ENCODE measurements around the gene TBC1D14.
A peak's percentile ranks its signal among the peaks of the same experiment; 100 is the strongest.

Gene TBC1D14

DNA sequence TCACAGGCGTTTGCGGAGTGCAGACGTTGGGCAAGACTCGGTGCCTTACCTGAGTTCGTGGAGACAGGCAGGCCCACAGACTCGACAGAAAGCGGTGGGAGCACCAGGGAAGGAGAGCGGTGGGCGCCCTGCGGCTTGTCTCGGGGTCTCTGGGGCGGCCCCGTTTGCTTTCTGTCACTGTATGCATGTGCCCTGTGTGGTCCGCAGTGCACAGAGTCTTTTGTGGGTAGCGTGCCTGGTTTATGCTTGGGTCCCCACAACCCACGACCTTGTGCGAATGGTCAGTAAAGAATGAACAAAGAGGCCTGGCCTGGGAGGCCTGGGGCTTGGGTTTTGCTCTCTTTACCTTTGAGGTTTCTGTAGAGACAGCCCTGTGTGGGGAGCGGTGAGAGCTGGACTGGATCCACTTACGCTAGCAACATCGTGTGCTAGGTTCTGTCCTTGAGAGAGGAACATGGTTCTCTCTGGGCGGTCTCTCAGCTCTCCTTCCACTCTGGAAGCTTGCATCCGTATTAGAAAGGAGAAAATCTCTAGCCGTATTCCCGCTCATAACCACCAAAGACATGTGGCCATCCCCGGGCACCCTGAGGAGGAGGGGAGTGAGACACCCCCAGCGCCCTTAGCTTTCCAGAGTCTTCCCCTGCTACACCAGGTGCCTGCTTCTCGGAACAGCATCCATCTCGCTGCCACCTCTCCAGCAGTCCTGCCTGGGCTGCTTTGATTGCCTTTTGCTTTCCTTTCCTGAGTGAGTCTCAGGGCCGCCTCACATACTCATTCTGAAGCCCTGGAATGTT, 134.7 kb downstream of the TBC1D14 start:
- peak; percentile 25 for DNase-seq

GRCh38 chr4:7045553-7045952, 135.9 kb downstream of the TBC1D14 start:
- no peak for DNase-seq

DNA sequence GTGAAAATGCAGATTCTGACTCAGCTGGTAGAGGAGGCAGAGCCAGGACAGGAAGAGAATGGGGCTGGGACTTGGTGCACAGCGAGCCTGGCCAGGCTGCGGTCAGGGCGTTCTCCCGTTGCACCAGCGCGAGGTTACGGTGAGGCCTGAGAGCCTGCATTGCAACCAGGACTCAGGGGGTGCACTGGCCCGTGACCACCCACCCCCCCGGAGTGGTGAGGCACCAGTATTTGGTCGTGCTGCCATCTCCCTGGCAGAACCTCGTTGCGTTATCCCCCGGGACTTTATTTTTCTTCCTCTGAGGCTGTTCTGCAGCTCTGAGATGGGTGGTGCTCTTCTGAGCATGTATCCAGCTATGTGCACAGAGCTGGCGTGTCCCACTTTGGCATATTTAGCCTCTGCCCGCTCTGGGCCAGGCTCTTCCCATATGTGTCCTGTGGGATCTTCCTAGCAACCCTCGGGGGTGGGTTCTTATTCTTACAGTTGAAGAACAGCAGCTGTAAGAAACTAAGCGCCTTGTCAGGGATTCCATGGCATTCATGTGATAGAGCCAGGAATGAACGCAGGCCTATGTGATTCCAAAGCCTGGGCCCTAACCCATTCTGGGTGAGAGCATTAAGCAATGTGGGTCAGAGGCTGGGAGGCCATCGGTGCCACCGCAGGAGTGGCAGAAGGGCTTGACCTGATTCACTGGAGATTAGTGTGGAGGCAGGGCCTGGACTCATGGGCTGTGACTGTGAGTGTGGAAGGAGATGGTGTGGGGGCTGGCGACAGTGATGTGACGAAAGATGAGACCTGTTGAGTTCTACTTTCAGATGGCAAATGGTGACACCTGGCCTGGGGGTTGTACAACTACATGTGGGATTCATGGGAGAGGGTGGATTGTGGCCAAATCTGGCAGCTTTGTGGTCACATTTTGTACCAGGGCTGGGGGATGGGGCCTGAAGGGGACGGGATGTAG, 136.6 kb downstream of the TBC1D14 start:
- DNase-seq: no peak

- no peak for DNase-seq
Measured at GRCh38 chr4:7046971-7047370, 137.3 kb downstream of the TBC1D14 start.

- no peak for DNase-seq
Measured at GRCh38 chr4:7048642-7049041, 139.0 kb downstream of the TBC1D14 start.

GRCh38 chr4:7049295-7049694, 139.7 kb downstream of the TBC1D14 start:
- DNase-seq: no peak

- no peak for DNase-seq
Measured at GRCh38 chr4:7049739-7050138, 140.1 kb downstream of the TBC1D14 start.

DNA sequence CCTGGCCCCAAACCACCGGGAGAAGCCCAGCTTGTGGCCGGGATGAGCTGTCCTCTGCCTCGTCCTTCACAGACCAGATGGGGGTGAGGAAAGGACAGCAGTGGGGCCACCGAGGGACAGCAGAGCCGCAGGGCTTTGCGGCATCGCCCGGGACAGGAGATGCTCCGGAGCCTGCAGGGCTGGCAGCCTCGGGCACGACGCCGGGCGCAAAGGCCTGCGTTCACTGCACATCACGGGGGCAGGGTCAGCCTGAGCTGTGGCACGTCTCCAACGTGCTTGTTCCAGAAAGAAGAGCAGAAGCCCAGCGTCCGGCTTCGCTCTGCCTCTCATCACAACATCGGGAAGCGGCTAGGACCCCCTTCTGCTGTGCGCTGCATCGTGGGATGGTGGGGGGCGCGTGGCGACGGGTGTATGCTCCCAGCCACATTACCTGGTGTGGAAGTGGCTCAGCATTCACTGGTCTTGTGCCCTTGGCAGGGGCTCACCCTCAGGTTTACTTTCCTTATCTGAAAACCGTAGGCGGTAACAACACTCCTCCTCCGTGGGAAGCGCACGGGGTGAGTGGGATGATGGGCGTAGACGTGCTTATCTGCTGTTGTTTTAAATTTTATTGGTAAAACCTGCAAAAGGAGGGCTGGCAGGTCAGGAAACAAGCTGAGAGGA, 141.0 kb downstream of the TBC1D14 start:
- no peak for DNase-seq

DNA sequence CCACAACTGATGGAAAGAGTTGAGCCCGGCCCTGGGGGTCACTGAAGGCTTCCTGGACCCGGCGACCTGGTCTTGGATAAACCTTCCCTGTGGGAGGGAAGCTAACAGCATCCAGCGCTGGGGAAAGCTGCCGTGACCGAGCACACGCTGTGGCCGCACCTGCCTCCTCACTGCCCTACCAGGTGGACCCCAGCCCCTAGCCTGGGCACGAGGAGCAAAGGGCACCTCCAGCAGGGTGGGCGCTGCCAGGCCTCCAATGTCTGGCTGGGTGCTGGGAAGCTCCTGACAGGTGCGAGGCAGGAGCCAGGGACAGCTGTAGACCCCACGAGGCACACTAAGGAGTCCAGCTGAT, 141.5 kb downstream of the TBC1D14 start:
- no peak for DNase-seq

- no peak for DNase-seq
Measured at GRCh38 chr4:7051905-7052304, 142.3 kb downstream of the TBC1D14 start.

DNA sequence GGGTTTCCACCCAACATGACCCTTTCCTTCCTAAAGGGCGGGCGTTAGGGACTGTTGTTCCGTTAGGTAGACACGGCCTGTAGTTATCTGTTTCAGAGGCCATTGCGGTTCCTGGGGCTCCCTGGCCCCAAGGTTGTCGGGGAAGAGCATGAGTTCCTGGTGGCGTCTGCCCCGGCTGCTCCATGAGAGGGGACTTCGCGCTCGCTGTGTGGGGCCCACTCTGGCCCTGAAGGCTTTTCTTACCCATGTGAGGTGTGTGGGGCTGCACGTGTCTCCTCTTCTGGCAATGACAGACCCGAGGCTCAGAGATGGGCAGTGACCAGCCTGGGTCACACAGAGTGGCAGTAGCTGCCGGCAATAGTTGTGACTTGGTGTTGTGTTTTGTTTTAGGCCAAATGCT, 142.7 kb downstream of the TBC1D14 start:
- no peak for DNase-seq

DNA sequence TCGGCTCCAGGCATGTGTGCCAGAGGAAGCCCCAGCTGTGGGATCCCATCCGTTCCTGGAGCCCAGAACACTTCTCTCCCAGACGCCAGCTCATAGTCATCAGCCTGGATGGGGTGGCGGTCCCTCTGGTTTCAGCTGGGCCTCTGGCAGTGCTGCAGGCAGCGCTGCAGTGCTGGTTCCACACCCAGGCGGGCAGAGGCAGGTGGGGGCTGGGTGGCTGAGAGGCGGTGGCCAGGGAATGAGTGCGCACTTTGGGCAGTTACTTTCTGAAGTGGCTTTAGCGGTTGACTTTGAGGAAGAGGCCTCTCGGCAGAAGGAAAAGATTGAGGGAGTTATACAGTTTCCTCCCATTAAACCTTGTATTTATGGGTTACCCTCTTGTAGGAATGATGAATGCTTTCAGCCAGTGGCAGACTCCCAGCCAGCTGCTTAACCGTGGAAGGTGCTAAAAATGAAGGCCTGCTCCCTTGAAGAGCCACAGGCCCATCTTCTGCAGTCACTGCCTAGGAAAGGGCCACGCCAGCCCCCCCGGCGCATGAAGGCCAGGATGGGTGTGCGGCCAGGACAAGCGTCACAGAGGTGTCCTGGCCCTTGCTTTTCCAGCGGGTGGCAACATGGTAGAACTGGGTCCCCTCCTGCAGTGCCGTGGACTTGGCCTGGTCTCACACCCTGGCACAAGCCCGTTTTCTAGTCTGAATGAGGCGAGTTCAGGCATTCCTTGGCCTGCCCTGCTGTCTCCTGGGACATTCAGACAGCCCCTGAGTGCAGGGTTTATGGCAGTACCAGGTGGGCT, 143.5 kb downstream of the TBC1D14 start:
- DNase-seq: no peak

- no peak for DNase-seq
Measured at GRCh38 chr4:7054106-7054880, 144.7 kb downstream of the TBC1D14 start.

GRCh38 chr4:7055111-7055989, 145.7 kb downstream of the TBC1D14 start:
- DNase-seq: no peak

DNA sequence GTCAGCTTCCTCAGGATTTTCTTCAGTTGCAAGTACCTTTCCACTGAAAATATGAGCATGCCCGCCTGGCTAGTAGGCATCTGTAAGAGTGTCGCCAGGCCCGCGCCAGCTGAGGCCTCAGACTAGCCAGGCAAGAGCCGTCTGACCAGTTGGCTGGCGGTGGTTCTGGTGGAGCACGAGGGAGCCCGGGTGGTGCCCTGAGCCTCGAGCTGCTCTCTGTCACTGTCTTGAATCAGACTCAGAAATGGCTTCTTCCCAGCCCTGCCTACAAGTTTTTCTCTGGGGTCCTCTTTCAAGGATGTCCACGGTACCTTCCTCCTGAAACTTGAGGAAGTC, 146.3 kb downstream of the TBC1D14 start:
- DNase-seq: no peak

GRCh38 chr4:7058792-7059191, 149.2 kb downstream of the TBC1D14 start:
- no peak for DNase-seq

DNA sequence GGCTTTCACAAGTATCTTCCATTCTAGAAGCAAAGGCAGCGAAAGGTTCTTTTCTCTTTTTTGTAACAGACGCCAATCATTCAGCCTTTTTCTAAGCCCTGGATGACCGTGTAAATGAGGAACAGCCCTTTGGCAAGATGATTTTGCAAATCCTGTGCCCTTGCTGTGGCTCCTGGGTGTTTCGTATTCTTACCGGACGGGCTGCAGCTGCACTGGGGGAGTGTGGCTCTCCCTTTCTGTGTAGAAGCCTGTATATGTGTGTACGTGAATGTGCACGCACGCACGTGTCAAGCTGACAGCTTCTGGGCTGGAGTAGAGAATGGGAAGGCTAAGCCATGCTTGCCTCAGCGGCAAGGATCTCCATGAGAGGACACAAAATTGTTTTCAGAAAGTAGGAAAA, 150.0 kb downstream of the TBC1D14 start:
- no peak for DNase-seq

- no peak for DNase-seq
Measured at GRCh38 chr4:7060346-7061150, 150.9 kb downstream of the TBC1D14 start.

DNA sequence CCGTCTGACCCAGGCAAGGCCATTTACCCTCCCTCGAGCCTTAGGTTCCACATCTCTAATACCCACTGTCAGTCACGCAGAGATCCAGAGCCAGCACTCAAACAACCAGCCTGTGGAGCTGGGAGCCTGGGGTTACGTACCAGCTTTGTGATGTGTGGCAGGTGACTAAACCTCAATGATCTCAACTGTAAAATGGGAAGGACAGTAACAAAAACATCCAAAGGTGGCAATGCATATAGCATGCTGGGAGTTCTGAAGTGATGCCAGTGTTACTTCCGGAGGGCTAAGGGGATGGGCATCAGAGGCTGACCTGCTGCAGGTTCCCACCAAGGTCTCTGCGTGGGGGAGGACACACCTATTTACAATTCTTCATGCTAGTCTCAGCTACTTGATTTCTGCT, 152.2 kb downstream of the TBC1D14 start:
- DNase-seq: no peak

GRCh38 chr4:7062816-7063215, 153.2 kb downstream of the TBC1D14 start:
- no peak for DNase-seq

Measured in right kidney (tissue), 1 donor.